A673 (cell line): ENCODE measurements around the gene ABCB9. TPM values are rescaled to one million over a fixed set of nuclear protein-coding genes. Genes with fewer than 3 reads are reported as not detected.

Experiments
- BruUV-seq: library from RNA; stranded (reverse); fragments of 400-500 nt; replicated peaks from 2 replicates; lab custom pipeline; 2021; lab: Mats Ljungman, UMichigan
- CTCF ChIA-PET: fragments of 300-600 bp; sonication (Branson Sonifier 250); formaldehyde crosslinking; loops from one replicate; lab custom pipeline; 2022; ENCODE audit warnings: antibody characterized with exemption; lab: Charles Lee
- POLR2A ChIA-PET: fragments of 300-600 bp; sonication (Branson Sonifier 250); formaldehyde crosslinking; loops from one replicate; lab custom pipeline; 2022; ENCODE audit warnings: antibody characterized with exemption; ENCODE audit not compliant: low non-redundant PET; lab: Charles Lee
- DNase-seq: peaks from one replicate; pipeline ENCODE4 v3.0.0-alpha.2; 2015; ENCODE audit warnings: low spot score
- H3K27ac ChIP-seq: fragments of 200-600 bp; sonication (generic); 2 replicates; pipeline ENCODE4 v1.5.1; 2016; ENCODE audit warnings: mixed run types, low read depth, mild to moderate bottlenecking, mixed read lengths, antibody characterized with exemption, low read length; ENCODE audit not compliant: poor library complexity, severe bottlenecking
- H3K27me3 ChIP-seq: fragments of 200-600 bp; sonication (generic); replicated peaks from 2 replicates; pipeline ENCODE4 v1.6.1; 2017; ENCODE audit warnings: mixed run types, low read depth, mild to moderate bottlenecking, mixed read lengths, antibody characterized with exemption, low read length; ENCODE audit not compliant: insufficient read depth, poor library complexity
- H3K36me3 ChIP-seq: fragments of 200-600 bp; sonication (generic); 2 replicates; pipeline ENCODE4 v1.6.1; 2016; ENCODE audit warnings: mixed run types, mild to moderate bottlenecking, mixed read lengths, antibody characterized with exemption, low read length; ENCODE audit not compliant: insufficient read depth, poor library complexity, severe bottlenecking
- H3K4me1 ChIP-seq: fragments of 200-600 bp; sonication (generic); 2 replicates; pipeline ENCODE4 v1.6.1; 2017; ENCODE audit warnings: mixed run types, mild to moderate bottlenecking, mixed read lengths, antibody characterized with exemption, low read length; ENCODE audit not compliant: insufficient read depth, poor library complexity, severe bottlenecking
- H3K4me3 ChIP-seq: fragments of 200-600 bp; sonication (generic); 2 replicates; pipeline ENCODE4 v1.5.1; 2016; ENCODE audit warnings: low read depth, mixed run types, mild to moderate bottlenecking, mixed read lengths, low read length; ENCODE audit not compliant: poor library complexity, severe bottlenecking
- H3K9me3 ChIP-seq: fragments of 200-600 bp; sonication (generic); 2 replicates; pipeline ENCODE4 v1.6.1; 2016; ENCODE audit warnings: mixed run types, low read depth, mild to moderate bottlenecking, mixed read lengths, antibody characterized with exemption, low read length; ENCODE audit not compliant: poor library complexity, severe bottlenecking
- CTCF ChIP-seq: fragments of 300-800, 200-600 bp; sonication (generic); conservative IDR thresholded peaks from 2 replicates; pipeline ENCODE4 v1.5.1; 2017; ENCODE audit warnings: low read depth, mild to moderate bottlenecking, antibody characterized with exemption, low read length, moderate library complexity, mixed read lengths
- EZH2 ChIP-seq: fragments of 200-600 bp; sonication (generic); IDR thresholded peaks from 2 replicates; pipeline ENCODE4 v1.6.1; 2017; ENCODE audit warnings: borderline replicate concordance, low read depth, mild to moderate bottlenecking, mixed read lengths, antibody characterized with exemption, low read length; ENCODE audit not compliant: poor library complexity, severe bottlenecking
- intact Hi-C: fragments of 100-400 bp; cut with micrococcal nuclease; formaldehyde crosslinking; loops from one replicate; pipeline ENCODE4 v1.10.0; 2022; ENCODE audit not compliant: unreplicated experiment
- total RNA-seq: library from RNA; stranded (reverse); gene quantifications from 2 replicates; pipeline ENCODE4 v1.2.3, GENCODE V29; 2021

The ABCB9 gene
- total RNA-seq, 1 experiment from 2014 or later, result 8.9 TPM

- TF ChIP-seq EZH2, result no peak
- TF ChIP-seq CTCF, result no peak
- ChIA-PET POLR2A (no interaction called here), CTCF (no interaction called here)
- BruUV-seq, result no TSS peak
- Histone ChIP-seq H3K27ac (peak overlapping the region; percentile 95), H3K4me3 (peak overlapping the region; percentile 72), H3K27me3 (no peaks in the 10 kb centered on the region), H3K36me3 (peaks cover 16% of the 10 kb centered on the region), H3K4me1 (peaks cover 21% of the 10 kb centered on the region), H3K9me3 (no peaks in the 10 kb centered on the region)
- DNase-seq, result peak; percentile 39
- intact Hi-C loops, result loop anchor here (5.0 kb wide), 2 partner anchors 172 to 257 kb away; partner anchors contain the start of gene PITPNM2
Measured at GRCh38 chr12:122979908-122980182, 13.6 kb upstream of the ABCB9 start.

GRCh38 chr12:122979001-122979907 lies 13.0 kb upstream of the ABCB9 start:
- intact Hi-C loops, result no loop called here
- POLR2A ChIA-PET, result no interaction called here

GRCh38 chr12:122978507-122978955 lies 12.3 kb upstream of the ABCB9 start:
- ChIA-PET POLR2A (no interaction called here), CTCF (no interaction called here)
- no peaks in the 10 kb centered on the region for H3K27me3 ChIP-seq
- no peak overlapping the region for H3K27ac ChIP-seq
- TF ChIP-seq EZH2 (no peak), CTCF (no peak)
- intact Hi-C loops, result no loop called here
- DNase-seq, result no peak
- H3K4me1 ChIP-seq, result peaks cover 21% of the 10 kb centered on the region
- peaks cover 16% of the 10 kb centered on the region for H3K36me3 ChIP-seq
- no peaks in the 10 kb centered on the region for H3K9me3 ChIP-seq
- BruUV-seq, result no TSS peak
- H3K4me3 ChIP-seq, result no peak overlapping the region

More at GRCh38 chr12:122979001-122979907, 13.0 kb upstream of the ABCB9 start:
- no peak for DNase-seq
- Histone ChIP-seq H3K9me3 (no peaks in the 10 kb centered on the region), H3K27me3 (no peaks in the 10 kb centered on the region), H3K27ac (peak overlapping the region; percentile 95), H3K4me3 (peak overlapping the region; percentile 72), H3K36me3 (peaks cover 16% of the 10 kb centered on the region), H3K4me1 (peaks cover 21% of the 10 kb centered on the region)
- TF ChIP-seq EZH2, result no peak
- no peak for TF ChIP-seq CTCF
- CTCF ChIA-PET, result no interaction called here
- no TSS peak for BruUV-seq
